Astrocyte (in vitro differentiated cells and primary cell): ENCODE data around the gene SIK3. TPM values are rescaled to one million over a fixed set of nuclear protein-coding genes. Genes with fewer than 3 reads are reported as not detected.

Experiments used
- DNase-seq: peaks from one replicate; pipeline ENCODE4 v3.0.0-alpha.2; 2010; ENCODE audit warnings: low read depth
- FAIRE-seq: peaks from 2 replicates; lab custom pipeline; 2011; peaks lifted over from hg19 to GRCh38; lab: Jason Lieb, UNC
- H2AFZ ChIP-seq: 2 replicates; pipeline ENCODE4 v1.6.0; 2012; ENCODE audit warnings: low read depth, low read length, inconsistent platforms
- H3K27ac ChIP-seq: 2 replicates; pipeline ENCODE4 v1.5.1; 2011; ENCODE audit warnings: low read depth, low read length, inconsistent platforms
- H3K27me3 ChIP-seq: 2 replicates; pipeline ENCODE4 v1.6.0; 2011; ENCODE audit warnings: low read length, inconsistent platforms; ENCODE audit not compliant: insufficient read depth
- H3K36me3 ChIP-seq: 2 replicates; pipeline ENCODE4 v1.5.1; 2011; ENCODE audit warnings: low read length, inconsistent platforms; ENCODE audit not compliant: insufficient read depth
- H3K4me1 ChIP-seq: 2 replicates; pipeline ENCODE4 v1.5.1; 2011; ENCODE audit warnings: low read length, inconsistent platforms; ENCODE audit not compliant: insufficient read depth
- H3K4me2 ChIP-seq: 2 replicates; pipeline ENCODE4 v1.6.0; 2012; ENCODE audit warnings: low read length, inconsistent platforms
- H3K4me3 ChIP-seq: 2 replicates; pipeline ENCODE4 v1.5.1; 2011; ENCODE audit warnings: low read depth, mild to moderate bottlenecking, low read length, inconsistent platforms; ENCODE audit not compliant: insufficient read depth
- H3K79me2 ChIP-seq: 2 replicates; pipeline ENCODE4 v1.6.0; 2012; ENCODE audit warnings: mild to moderate bottlenecking, low read length, inconsistent platforms; ENCODE audit not compliant: insufficient read depth
- H3K9ac ChIP-seq: 2 replicates; pipeline ENCODE4 v1.6.0; 2012; ENCODE audit warnings: mild to moderate bottlenecking, low read length, inconsistent platforms
- H3K9me3 ChIP-seq: 2 replicates; pipeline ENCODE4 v1.5.1; 2012; ENCODE audit warnings: low read depth, mild to moderate bottlenecking, low read length, inconsistent platforms; ENCODE audit not compliant: insufficient read depth
- H4K20me1 ChIP-seq: 2 replicates; pipeline ENCODE4 v1.6.0; 2012; ENCODE audit warnings: low read length, inconsistent platforms; ENCODE audit not compliant: insufficient read depth
- H3K27ac Mint-ChIP-seq: one replicate; pipeline ENCODE4 v1.8.0; 2021; ENCODE audit warnings: mild to moderate bottlenecking, mixed read lengths; ENCODE audit not compliant: unreplicated experiment
- H3K27me3 Mint-ChIP-seq: one replicate; pipeline ENCODE4 v1.8.0; 2021; ENCODE audit warnings: low read depth, mixed read lengths; ENCODE audit not compliant: unreplicated experiment
- H3K36me3 Mint-ChIP-seq: one replicate; pipeline ENCODE4 v1.8.0; 2021; ENCODE audit warnings: low read depth, mixed read lengths; ENCODE audit not compliant: unreplicated experiment
- H3K4me1 Mint-ChIP-seq: one replicate; pipeline ENCODE4 v1.8.0; 2021; ENCODE audit warnings: low read depth, mixed read lengths; ENCODE audit not compliant: unreplicated experiment
- H3K4me3 Mint-ChIP-seq: one replicate; pipeline ENCODE4 v1.8.0; 2021; ENCODE audit warnings: mild to moderate bottlenecking, moderate library complexity, mixed read lengths; ENCODE audit not compliant: unreplicated experiment
- H3K9me3 Mint-ChIP-seq: one replicate; pipeline ENCODE4 v1.8.0; 2021; ENCODE audit warnings: mild to moderate bottlenecking, mixed read lengths; ENCODE audit not compliant: unreplicated experiment
- CTCF ChIP-seq: IDR thresholded peaks from 2 replicates; pipeline ENCODE4 v1.5.1; 2011; ENCODE audit warnings: low read depth, mild to moderate bottlenecking, inconsistent platforms, low read length, moderate library complexity; ENCODE audit not compliant: insufficient read depth
- EZH2 ChIP-seq: IDR thresholded peaks from 2 replicates; pipeline ENCODE4 v1.6.1; 2012; ENCODE audit warnings: mild to moderate bottlenecking, low read length, inconsistent platforms; ENCODE audit not compliant: insufficient read depth
- total RNA-seq: library from RNA; stranded (reverse); gene quantifications from 2 replicates; pipeline ENCODE4 v1.2.1, GENCODE V29; 2021

Gene SIK3
- total RNA-seq, 1 donor from 2014 or later: 34.4 TPM

- no peak overlapping the region for H3K4me2 ChIP-seq
- no peaks in the 10 kb centered on the region for H3K27me3 Mint-ChIP-seq
- H3K36me3 ChIP-seq: no peaks in the 10 kb centered on the region
- H3K4me3 Mint-ChIP-seq: no peak overlapping the region
- no peak overlapping the region for H3K4me3 ChIP-seq
- peaks cover 75% of the 10 kb centered on the region for H4K20me1 ChIP-seq
- no peaks in the 10 kb centered on the region for H3K9me3 ChIP-seq
- H3K4me1 ChIP-seq: peaks cover 21% of the 10 kb centered on the region
- FAIRE-seq (no peak), DNase-seq (no peak)
- H3K9me3 Mint-ChIP-seq: no peaks in the 10 kb centered on the region
- peaks cover 36% of the 10 kb centered on the region for H3K4me1 Mint-ChIP-seq
- no peak overlapping the region for H2AFZ ChIP-seq
- H3K36me3 Mint-ChIP-seq: peaks cover 5% of the 10 kb centered on the region
- no peaks in the 10 kb centered on the region for H3K27me3 ChIP-seq
- no peak overlapping the region for H3K27ac ChIP-seq
- no peak for TF ChIP-seq EZH2
- no peak for TF ChIP-seq CTCF
- peaks cover 85% of the 10 kb centered on the region for H3K79me2 ChIP-seq
- H3K9ac ChIP-seq: no peak overlapping the region
- H3K27ac Mint-ChIP-seq: no peak overlapping the region
These were observed 5.2 kb downstream of the SIK3 start for GRCh38 chr11:117092951-117093590.

- Histone ChIP-seq H3K4me3 (no peak overlapping the region), H3K27me3 (no peaks in the 10 kb centered on the region), H3K9ac (no peak overlapping the region), H3K4me2 (no peak overlapping the region), H2AFZ (no peak overlapping the region), H4K20me1 (peaks cover 78% of the 10 kb centered on the region), H3K27ac (no peak overlapping the region), H3K4me1 (peaks cover 21% of the 10 kb centered on the region), H3K9me3 (no peaks in the 10 kb centered on the region), H3K36me3 (no peaks in the 10 kb centered on the region), H3K79me2 (peaks cover 80% of the 10 kb centered on the region)
- peaks cover 40% of the 10 kb centered on the region for H3K4me1 Mint-ChIP-seq
- FAIRE-seq (no peak), DNase-seq (no peak)
- peaks cover 5% of the 10 kb centered on the region for H3K36me3 Mint-ChIP-seq
- no peaks in the 10 kb centered on the region for H3K9me3 Mint-ChIP-seq
- no peak for TF ChIP-seq EZH2
- TF ChIP-seq CTCF: no peak
- H3K27me3 Mint-ChIP-seq: no peaks in the 10 kb centered on the region
- no peak overlapping the region for H3K4me3 Mint-ChIP-seq
- no peak overlapping the region for H3K27ac Mint-ChIP-seq
These were observed 6.3 kb downstream of the SIK3 start for GRCh38 chr11:117091753-117092477.
